ENCODE data around the gene WNT3A.
"Not testable (repeated sequence)": the region's sequence is repeated elsewhere in the genome, so short reads cannot be mapped to it uniquely, and the experiment has no call there.

WNT3A gene

GRCh38 chr1:228006786-228007048, at the start of gene WNT3A:
Gene WNT3A, plus strand, starts transcription at chr1:228006998. Its CDS starts 131 bp downstream, at chr1:228007129.
- DNase-seq, result no peak

GRCh38 chr1:227958617-227959324, 48.0 kb upstream of the WNT3A start:
- no peak for DNase-seq

- no peak for DNase-seq
These were observed 47.4 kb upstream of the WNT3A start for GRCh38 chr1:227959325-227959860.

- DNase-seq, result no peak
These were observed 44.9 kb upstream of the WNT3A start for GRCh38 chr1:227961651-227962466.

GRCh38 chr1:227966733-227967132, 40.1 kb upstream of the WNT3A start:
- not testable (repeated sequence) for DNase-seq

- not testable (repeated sequence) for DNase-seq
These were observed 39.0 kb upstream of the WNT3A start for GRCh38 chr1:227967815-227968214.

GRCh38 chr1:227970076-227970995, 36.5 kb upstream of the WNT3A start:
- DNase-seq, result not testable (repeated sequence)

GRCh38 chr1:227971216-227971615, 35.6 kb upstream of the WNT3A start:
- DNase-seq, result not testable (repeated sequence)

- DNase-seq, result not testable (repeated sequence)
These were observed 35.0 kb upstream of the WNT3A start for GRCh38 chr1:227971643-227972282.

GRCh38 chr1:227972283-227972679, 34.5 kb upstream of the WNT3A start:
- DNase-seq, result not testable (repeated sequence)

GRCh38 chr1:227972843-227973374, 33.9 kb upstream of the WNT3A start:
- DNase-seq, result not testable (repeated sequence)

- not testable (repeated sequence) for DNase-seq
These were observed 33.0 kb upstream of the WNT3A start for GRCh38 chr1:227973724-227974288.

GRCh38 chr1:227975583-227976283, 31.1 kb upstream of the WNT3A start:
- not testable (repeated sequence) for DNase-seq

- no peak for DNase-seq
These were observed 19.6 kb upstream of the WNT3A start for GRCh38 chr1:227987181-227987580.

- no peak for DNase-seq
These were observed 12.0 kb upstream of the WNT3A start for GRCh38 chr1:227994632-227995300.

- DNase-seq, result no peak
These were observed 10.4 kb upstream of the WNT3A start for GRCh38 chr1:227996187-227996950.

GRCh38 chr1:227998374-227999055, 8.3 kb upstream of the WNT3A start:
- DNase-seq, result no peak

GRCh38 chr1:227999056-227999930, 7.5 kb upstream of the WNT3A start:
- DNase-seq, result peak; percentile 1 to 25

Data from hippocampal formation (tissue), 2 donors.